ENCODE measurements around the gene BMP6. TPM values are rescaled to one million over a fixed set of nuclear protein-coding genes. Genes with fewer than 3 reads are reported as not detected.

Gene BMP6
- total RNA-seq, 1 experiment from 2014 or later: not detected

DNA sequence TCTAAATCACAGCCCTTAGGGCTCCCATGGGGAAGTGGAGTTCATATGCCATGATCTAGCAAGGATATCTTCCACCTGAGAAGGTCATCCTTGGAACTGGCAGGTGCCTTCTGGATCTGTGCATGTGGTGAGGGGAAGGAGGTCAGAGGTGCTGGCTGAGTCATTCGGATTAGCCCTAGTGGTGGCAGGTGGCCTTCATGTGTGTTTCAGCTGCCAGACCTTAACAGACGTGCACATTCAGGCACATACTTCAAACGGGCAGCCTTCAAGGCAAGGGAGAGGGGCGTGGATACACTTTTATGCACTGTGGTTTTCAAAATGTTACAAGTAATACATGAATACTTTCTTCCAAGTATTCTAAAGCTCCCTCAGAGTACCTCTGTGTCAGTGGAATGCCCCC is 51.2 kb downstream of the BMP6 start:
- Histone ChIP-seq H3K27ac (no peak overlapping the region), H3K9me2 (ENCODE audit: insufficient read depth) (no peaks in the 10 kb centered on the region), H3K9me3 (ENCODE audit: insufficient read depth, low read depth) (no peaks in the 10 kb centered on the region), H3K27me3 (ENCODE audit: insufficient read depth, low read depth) (no peaks in the 10 kb centered on the region), H3K79me2 (ENCODE audit: low read depth) (no peaks in the 10 kb centered on the region), H3F3A (ENCODE audit: insufficient read depth, low read depth) (no peaks in the 10 kb centered on the region), H3K4me2 (no peak overlapping the region), H3K4me3 (no peak overlapping the region), H3K36me3 (ENCODE audit: low read depth) (no peaks in the 10 kb centered on the region), H4K20me1 (ENCODE audit: insufficient read depth) (no peaks in the 10 kb centered on the region), H2AFZ (no peak overlapping the region), H3K4me1 (replicated peaks; ENCODE audit: insufficient read depth) (no peaks in the 10 kb centered on the region)
- ChIA-PET CTCF (no interaction called here), POLR2A (ENCODE audit: unreplicated experiment) (no interaction called here)
- DNase-seq: no peak
- TF ChIP-seq, protein P1, sequence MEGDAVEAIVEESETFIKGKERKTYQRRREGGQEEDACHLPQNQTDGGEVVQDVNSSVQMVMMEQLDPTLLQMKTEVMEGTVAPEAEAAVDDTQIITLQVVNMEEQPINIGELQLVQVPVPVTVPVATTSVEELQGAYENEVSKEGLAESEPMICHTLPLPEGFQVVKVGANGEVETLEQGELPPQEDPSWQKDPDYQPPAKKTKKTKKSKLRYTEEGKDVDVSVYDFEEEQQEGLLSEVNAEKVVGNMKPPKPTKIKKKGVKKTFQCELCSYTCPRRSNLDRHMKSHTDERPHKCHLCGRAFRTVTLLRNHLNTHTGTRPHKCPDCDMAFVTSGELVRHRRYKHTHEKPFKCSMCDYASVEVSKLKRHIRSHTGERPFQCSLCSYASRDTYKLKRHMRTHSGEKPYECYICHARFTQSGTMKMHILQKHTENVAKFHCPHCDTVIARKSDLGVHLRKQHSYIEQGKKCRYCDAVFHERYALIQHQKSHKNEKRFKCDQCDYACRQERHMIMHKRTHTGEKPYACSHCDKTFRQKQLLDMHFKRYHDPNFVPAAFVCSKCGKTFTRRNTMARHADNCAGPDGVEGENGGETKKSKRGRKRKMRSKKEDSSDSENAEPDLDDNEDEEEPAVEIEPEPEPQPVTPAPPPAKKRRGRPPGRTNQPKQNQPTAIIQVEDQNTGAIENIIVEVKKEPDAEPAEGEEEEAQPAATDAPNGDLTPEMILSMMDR (conservative IDR thresholded peaks at IDR 0.05): no peak
- TF ChIP-seq EZH2 (IDR thresholded peaks at IDR 0.05; ENCODE audit: low read depth): no peak
- BruUV-seq (replicated peaks): no TSS peak
- intact Hi-C loops (cut with micrococcal nuclease; ENCODE audit: unreplicated experiment): no loop called here

DNA sequence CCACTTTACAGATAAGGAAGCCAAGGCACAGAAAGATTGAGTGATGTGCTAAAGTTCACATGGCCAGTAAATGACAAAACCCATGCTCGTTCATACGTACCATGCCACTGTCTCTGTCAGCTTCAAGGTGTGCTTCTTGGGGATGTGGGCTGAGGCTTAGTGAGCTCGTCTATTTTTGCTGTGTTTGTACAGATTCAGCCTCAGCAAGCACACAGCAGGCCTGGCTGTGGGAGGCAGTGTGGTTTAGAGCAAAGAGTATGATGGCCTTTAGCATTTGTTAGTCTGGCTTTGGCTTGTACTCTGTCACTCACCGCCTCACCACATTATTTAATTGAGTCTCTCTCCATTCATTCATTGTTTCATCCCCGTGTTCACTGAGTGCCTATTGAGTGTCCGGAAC is 55.3 kb downstream of the BMP6 start:
- intact Hi-C loops (cut with micrococcal nuclease; ENCODE audit: unreplicated experiment): no loop called here
- BruUV-seq (replicated peaks): no TSS peak

DNA sequence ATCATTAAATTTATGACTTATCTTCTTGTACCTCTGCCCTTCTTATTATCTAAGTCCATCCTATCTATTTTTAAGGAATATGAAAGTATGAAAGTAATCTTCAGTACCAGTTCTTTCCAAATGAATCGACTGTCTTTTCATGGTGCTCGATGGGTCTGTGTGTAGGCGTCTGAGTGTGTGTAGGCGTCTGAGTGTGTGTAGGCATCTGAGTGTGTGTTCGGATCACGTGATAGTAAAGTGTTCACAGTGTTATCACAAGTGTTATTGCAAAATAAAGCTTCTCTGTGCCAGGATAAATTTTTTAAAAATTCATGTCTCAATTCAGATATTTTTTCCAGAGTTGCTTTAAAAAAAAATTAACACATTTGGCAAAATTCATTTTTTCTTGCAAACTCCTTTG is 58.3 kb downstream of the BMP6 start:
- H3K79me2 ChIP-seq (ENCODE audit: low read depth): no peaks in the 10 kb centered on the region

More for the DNA sequence above, 55.3 kb downstream of the BMP6 start:
- Histone ChIP-seq H3K36me3 (ENCODE audit: low read depth) (no peaks in the 10 kb centered on the region), H3K4me3 (no peak overlapping the region), H2AFZ (no peak overlapping the region), H3K9me3 (ENCODE audit: insufficient read depth, low read depth) (no peaks in the 10 kb centered on the region), H4K20me1 (ENCODE audit: insufficient read depth) (no peaks in the 10 kb centered on the region), H3F3A (ENCODE audit: insufficient read depth, low read depth) (no peaks in the 10 kb centered on the region), H3K4me1 (replicated peaks; ENCODE audit: insufficient read depth) (no peaks in the 10 kb centered on the region), H3K27me3 (ENCODE audit: insufficient read depth, low read depth) (no peaks in the 10 kb centered on the region), H3K4me2 (no peak overlapping the region), H3K79me2 (ENCODE audit: low read depth) (no peaks in the 10 kb centered on the region), H3K27ac (no peak overlapping the region), H3K9me2 (ENCODE audit: insufficient read depth) (no peaks in the 10 kb centered on the region)
- TF ChIP-seq, protein P1 (conservative IDR thresholded peaks at IDR 0.05): no peak
- ChIA-PET CTCF (no interaction called here), POLR2A (ENCODE audit: unreplicated experiment) (no interaction called here)
- DNase-seq: no peak

More for the DNA sequence above, 58.3 kb downstream of the BMP6 start:
- Histone ChIP-seq H3K4me2 (no peak overlapping the region), H2AFZ (no peak overlapping the region), H4K20me1 (ENCODE audit: insufficient read depth) (no peaks in the 10 kb centered on the region), H3K27ac (no peak overlapping the region), H3K9me3 (ENCODE audit: insufficient read depth, low read depth) (no peaks in the 10 kb centered on the region), H3K9me2 (ENCODE audit: insufficient read depth) (no peaks in the 10 kb centered on the region), H3K4me1 (replicated peaks; ENCODE audit: insufficient read depth) (no peaks in the 10 kb centered on the region), H3F3A (ENCODE audit: insufficient read depth, low read depth) (no peaks in the 10 kb centered on the region), H3K4me3 (no peak overlapping the region), H3K36me3 (ENCODE audit: low read depth) (no peaks in the 10 kb centered on the region), H3K27me3 (ENCODE audit: insufficient read depth, low read depth) (no peaks in the 10 kb centered on the region)
- no TSS peak for BruUV-seq (replicated peaks)
- no peak for TF ChIP-seq EZH2 (IDR thresholded peaks at IDR 0.05; ENCODE audit: low read depth)
- TF ChIP-seq, protein P1 (conservative IDR thresholded peaks at IDR 0.05): no peak
- intact Hi-C loops (cut with micrococcal nuclease; ENCODE audit: unreplicated experiment): no loop called here
- ChIA-PET CTCF (no interaction called here), POLR2A (ENCODE audit: unreplicated experiment) (no interaction called here)
- no peak for DNase-seq
